HG03103 (cell line): ENCODE measurements around the gene BCKDHB.
A peak's percentile ranks its signal among the peaks of the same experiment; 100 is the strongest.

Experiments used
- ATAC-seq: cut with Tn5 transposase; IDR thresholded peaks from one replicate; pipeline ENCODE4 v1.9.1; 2021; ENCODE audit warnings: low read depth; ENCODE audit not compliant: unreplicated experiment

BCKDHB gene

GRCh38 chr6:80145921-80146320, 39.5 kb downstream of the BCKDHB start:
- ATAC-seq: no peak

GRCh38 chr6:80148220-80148619, 41.7 kb downstream of the BCKDHB start:
- no peak for ATAC-seq

DNA sequence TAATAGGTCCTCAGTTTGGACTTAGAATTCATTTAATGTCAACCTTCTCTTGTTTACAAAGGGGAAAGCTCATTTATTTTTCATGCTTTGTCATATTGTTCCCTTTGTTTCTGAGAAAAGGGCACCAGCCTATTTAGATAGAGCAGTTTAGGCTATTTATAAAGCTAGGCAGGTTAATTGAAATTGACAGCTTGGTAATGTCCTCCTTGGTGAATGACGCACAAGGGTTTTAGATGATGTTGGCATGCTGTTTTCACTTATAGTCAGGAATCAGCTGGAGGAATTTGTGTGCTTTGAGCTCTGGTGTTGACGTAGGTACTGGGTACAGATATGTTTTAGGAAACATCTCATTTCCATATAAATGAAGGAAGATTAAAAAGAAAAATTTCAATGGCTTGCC, 45.2 kb downstream of the BCKDHB start:
- no peak for ATAC-seq

GRCh38 chr6:80154160-80154559, 47.7 kb downstream of the BCKDHB start:
- no peak for ATAC-seq

DNA sequence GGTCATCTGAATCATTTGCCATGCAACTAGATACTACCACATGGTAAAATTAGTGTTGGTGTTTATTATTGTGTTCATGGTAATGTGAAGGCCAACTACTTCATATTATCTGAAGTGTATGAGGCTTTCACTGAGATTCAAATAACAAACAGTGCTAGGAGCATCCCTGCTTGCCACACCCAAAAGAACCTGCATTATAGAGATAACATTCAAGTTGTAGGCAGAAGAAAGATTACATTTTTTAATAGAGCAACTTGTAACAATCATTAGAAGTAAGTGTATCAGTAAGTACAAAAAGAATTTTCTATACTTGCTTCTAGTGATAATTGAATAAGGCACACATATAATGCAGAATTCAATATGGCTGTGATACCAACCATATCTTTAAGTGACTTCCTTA, 49.8 kb downstream of the BCKDHB start:
- ATAC-seq: no peak

- ATAC-seq: no peak
These were observed 52.1 kb downstream of the BCKDHB start for GRCh38 chr6:80158478-80158989.

DNA sequence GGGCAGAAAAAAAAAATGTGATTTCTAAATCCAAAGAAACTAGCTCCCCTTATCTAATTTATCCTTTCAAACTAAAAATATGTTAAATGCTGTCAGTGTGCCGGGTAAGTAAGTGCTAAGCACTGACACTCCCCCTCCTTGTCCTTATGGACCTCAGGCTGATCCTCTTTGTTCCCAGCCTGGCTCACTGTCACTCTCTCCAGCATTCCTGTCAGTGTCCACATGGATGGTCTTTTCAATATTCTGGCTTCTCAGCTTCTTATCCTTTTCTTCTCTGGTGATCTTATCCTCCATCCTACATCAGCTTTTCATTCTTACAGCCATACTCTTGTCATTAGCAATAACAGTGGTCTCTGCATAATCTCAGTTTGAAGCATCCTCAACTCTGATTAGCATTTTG, 55.0 kb downstream of the BCKDHB start:
- ATAC-seq: no peak

DNA sequence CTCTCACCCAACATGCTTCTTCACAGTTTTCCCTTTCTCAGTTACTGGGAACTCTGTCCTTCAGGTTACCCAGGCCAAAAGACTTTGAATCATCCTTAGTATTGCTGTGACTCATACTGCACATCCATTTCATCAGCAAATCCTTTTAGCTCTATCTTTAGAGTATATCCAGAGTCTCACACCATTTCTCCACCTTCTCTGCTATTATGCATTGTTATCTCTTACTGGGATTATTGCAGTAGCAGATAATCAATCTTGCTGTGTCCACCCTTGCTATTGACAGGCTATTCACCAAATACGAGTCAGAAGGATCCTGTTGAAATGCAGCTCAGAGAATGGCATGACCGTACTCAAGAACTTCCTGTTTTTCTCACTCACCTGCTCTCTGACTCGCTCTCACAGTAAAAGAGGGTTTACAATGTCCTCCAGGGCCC, 57.3 kb downstream of the BCKDHB start:
- peak; percentile 73 for ATAC-seq

- ATAC-seq: peak; percentile 91
These were observed 58.7 kb downstream of the BCKDHB start for GRCh38 chr6:80165143-80165542.

- no peak for ATAC-seq
These were observed 59.3 kb downstream of the BCKDHB start for GRCh38 chr6:80165819-80166218.

DNA sequence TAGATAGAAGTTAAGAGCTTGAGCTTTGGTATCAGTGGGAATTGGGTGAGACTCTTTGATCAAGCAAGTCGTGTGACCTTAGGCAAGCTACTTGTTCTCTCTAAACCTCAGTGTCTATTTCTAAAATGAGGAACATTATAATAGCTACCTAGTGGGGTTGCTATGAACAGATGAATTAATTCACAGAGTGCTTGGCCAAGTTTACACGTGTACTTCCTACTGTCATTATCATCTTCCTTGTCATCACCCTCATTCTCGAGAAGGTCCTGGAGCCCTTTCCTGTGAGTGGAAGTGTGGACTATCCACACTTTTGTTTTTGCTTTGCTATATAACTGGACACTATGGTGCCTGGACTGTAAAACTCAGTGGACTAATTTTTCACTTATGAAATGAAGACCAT, 64.0 kb downstream of the BCKDHB start:
- ATAC-seq: no peak

GRCh38 chr6:80173411-80173810, 66.9 kb downstream of the BCKDHB start:
- no peak for ATAC-seq

- peak; percentile 44 for ATAC-seq
These were observed 68.6 kb downstream of the BCKDHB start for GRCh38 chr6:80174900-80175572.

GRCh38 chr6:80179695-80180094, 73.2 kb downstream of the BCKDHB start:
- ATAC-seq: no peak

GRCh38 chr6:80181352-80182081, 75.0 kb downstream of the BCKDHB start:
- no peak for ATAC-seq

GRCh38 chr6:80182308-80182707, 75.8 kb downstream of the BCKDHB start:
- no peak for ATAC-seq

DNA sequence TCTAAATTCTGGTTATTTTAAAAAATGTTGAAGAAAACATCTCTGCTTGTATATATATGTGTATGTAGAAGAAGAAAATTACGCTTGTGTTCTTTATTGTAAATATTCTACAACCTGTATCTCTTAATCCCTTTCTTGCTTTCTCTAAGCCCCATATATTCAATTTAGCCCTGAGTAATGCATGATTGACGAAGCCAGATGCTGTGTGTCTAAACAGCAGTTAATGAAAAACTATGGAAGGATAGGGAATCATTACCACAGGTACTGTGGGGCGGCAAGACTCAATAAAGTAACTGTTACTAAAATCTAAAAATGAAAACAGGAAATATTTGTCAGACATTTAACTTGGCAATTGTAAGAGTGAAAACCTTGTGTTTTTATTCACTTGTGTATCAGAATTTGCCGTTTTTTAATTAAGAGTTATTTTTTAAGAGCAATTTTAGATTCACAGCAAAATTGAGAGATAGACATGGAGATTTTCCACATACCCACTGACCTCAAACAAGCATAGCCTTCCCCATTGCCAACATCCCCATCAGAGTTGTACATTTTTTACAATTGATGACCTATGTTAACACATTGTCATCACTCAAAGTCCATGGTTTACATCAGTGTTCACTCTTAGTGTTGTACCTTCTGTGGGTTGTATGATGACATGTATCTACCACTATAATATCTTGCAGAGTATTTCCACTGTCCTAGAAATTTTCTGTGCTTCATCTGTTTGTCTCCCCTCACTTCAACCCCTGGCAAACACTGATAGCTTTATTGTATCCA, 76.7 kb downstream of the BCKDHB start:
- no peak for ATAC-seq

DNA sequence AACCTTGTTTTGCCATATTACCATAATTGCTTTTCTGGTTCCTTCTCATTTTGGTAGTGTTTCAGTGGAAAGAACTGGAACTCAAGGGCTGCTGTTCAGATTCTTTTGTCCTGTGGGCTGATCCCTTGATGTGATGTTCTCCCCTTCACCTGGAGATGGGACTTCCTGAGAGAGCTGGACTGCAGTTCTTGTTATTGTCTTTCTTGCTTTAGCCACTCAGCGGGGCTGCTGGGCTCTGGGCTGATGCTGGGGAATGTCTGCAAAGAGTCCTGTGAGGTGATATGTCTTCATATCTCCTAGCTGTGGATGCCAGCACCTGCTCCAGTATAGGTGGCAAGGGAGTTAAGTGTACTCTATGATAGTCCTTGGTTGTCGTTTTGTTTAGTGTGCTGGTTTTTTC, 79.0 kb downstream of the BCKDHB start:
- ATAC-seq: no peak

- ATAC-seq: no peak
These were observed 79.6 kb downstream of the BCKDHB start for GRCh38 chr6:80186082-80186481.

DNA sequence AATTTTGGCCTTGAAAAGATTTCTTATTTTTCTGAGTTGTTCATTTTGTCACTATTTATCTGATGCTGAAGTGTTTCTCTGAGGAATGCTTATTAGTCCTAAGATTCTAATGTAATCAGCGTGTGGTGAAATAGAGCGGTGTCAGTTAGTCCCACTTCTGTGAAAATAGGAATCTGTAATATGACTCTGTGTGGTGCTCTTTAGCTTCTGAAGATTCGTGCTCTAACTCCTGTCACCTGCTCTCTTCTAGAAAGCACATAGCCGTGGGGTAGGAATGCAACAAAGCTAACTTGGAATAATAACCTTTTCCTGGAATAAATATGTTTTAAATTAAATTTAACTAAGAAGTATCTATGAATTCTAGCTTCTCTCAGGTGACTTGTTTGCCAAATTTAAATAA, 90.4 kb downstream of the BCKDHB start:
- ATAC-seq: no peak

DNA sequence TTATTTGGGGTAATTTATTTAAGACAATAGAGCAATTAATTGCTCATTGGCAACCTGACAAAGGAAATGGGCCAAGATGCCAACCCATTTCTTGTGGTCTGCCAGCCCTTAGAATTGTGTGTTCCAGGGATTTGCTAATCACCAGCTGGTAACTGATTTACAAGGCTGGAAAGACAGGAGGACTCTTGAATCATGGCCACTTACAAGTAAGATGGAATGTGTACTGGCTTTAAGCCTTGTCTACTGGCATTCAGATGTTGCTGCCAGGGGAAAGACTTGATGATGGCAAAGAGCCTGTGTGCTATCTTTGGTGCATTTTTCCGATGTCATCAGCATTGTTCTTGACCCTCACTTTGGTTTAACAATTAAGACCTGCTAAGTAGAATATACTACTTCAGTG, 91.0 kb downstream of the BCKDHB start:
- ATAC-seq: no peak
